GM12892 (cell line): ENCODE data around the gene SMPD3.

Experiments
- DNase-seq: peaks from one replicate; pipeline ENCODE4 v3.0.0; 2011; ENCODE audit not compliant: insufficient read length
- FAIRE-seq: peaks from 2 replicates; lab custom pipeline; 2011; peaks lifted over from hg19 to GRCh38; lab: Jason Lieb, UNC
- POLR2A ChIP-seq: IDR thresholded peaks from 2 replicates; pipeline ENCODE4 v1.6.1; 2011; ENCODE audit warnings: low read depth, low read length, control low read depth
- POLR2AphosphoS5 ChIP-seq: IDR thresholded peaks from 2 replicates; pipeline ENCODE4 v1.6.1; 2011; ENCODE audit warnings: low read depth, low read length, control low read depth
- TAF1 ChIP-seq: IDR thresholded peaks from 2 replicates; pipeline ENCODE4 v1.6.1; 2011; ENCODE audit warnings: low read depth, mild to moderate bottlenecking, control low read depth, low read length, borderline replicate concordance

The SMPD3 gene

DNA sequence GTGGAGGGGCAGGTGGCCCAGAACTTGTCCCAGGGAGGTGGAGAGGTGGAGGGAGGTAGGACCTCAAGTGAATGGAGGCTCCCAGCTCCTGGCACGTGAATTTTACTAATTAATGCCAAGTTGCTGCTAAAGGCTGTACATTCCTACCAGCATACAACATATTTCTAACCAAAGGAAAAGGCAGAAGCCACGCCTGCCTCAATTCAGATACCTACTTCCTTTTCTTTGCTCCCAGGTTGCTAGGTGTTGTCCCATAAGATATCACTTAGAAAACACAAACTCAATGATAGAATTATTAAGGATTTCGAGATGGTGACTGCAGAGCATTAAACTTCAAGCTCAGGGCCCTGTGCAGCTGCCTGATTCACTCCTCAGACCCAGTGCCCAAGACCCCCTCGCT, 20.5 kb upstream of the SMPD3 start:
- FAIRE-seq: no peak
- DNase-seq: no peak
- TF ChIP-seq POLR2AphosphoS5: no peak
- no peak for TF ChIP-seq POLR2A
- no peak for TF ChIP-seq TAF1

DNA sequence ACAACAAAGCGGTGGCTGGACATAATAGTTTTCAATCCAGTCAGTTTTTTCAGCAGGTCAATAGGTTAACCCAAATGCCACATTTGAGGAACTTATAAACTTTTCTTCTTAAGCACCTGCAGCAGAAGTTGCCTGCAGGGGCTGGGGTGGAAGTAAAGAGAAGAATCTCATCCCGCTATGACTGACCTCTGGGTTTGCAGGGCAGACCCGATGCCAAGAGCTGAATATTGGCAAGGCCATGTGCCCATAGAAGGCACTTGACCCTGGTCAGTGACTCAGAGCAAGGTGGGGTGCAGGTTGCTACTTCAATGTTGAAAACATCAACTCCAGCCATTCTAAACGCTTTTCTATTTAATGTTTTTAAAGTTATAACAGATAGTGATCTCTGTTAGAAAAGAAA, 17.9 kb upstream of the SMPD3 start:
- DNase-seq (no peak), FAIRE-seq (no peak)
- TF ChIP-seq POLR2AphosphoS5 (no peak), POLR2A (no peak), TAF1 (no peak)

DNA sequence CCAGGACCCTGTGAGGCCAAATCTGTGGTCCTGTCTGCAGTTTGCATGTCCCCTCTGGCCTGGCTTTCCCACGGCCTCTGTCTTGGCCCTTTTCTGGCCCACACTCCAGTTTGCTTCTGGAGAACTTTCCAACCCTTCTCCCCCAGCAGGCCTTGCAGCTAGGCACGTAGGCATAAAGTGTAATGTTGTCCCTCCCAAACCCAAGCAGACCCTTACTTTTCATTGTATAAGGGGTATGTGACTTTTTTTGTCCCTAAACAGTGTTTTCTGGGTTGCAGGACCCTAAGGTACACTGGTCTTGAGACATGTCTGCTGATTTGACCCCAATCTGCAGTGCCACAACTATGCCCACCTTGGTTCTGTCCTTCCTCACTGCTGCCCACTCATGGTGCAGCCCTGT, 15.6 kb upstream of the SMPD3 start:
- TF ChIP-seq POLR2A: no peak
- no peak for TF ChIP-seq TAF1
- no peak for TF ChIP-seq POLR2AphosphoS5

DNA sequence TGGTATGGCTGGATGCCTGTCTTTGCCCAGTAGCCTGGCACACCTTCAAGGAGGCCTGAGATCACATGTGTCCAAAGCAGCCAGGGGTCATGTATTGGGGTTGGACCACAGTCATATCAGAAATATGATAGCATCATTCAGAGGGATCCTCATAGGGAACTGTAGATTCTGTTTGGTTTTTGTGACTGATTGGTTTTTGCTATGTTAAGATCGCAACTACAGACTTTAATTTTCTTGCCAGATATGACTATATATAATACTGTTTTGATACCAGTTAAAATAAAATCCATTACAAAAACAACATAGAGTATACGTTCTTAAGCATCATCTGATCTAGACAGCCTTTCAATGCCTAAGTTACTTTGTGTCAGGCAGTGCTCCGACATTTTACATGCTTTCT, 11.8 kb upstream of the SMPD3 start:
- TF ChIP-seq POLR2AphosphoS5 (no peak), POLR2A (no peak), TAF1 (no peak)
- FAIRE-seq: peak; percentile 30
- DNase-seq: no peak

More for the DNA sequence above, 15.6 kb upstream of the SMPD3 start:
- DNase-seq (no peak), FAIRE-seq (no peak)

DNA sequence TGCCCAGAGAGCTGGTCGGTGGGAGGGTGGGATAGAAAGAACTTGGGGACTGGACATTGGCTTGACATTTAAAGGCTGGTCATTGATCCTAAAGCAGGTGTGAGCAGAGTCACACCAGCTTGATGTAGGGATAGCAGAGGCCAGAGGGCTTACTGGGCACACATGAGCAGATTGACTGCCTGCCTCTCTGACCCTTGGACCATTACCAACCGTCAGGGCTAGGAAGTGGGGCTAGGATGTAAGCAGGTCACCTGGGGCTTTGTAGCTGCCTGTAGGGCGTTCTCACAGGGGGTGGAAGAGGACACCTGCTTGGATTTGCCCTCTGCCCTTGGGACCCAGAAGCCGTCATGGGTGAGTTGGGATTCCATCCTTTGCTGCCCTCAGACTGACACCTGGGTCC, 11.1 kb upstream of the SMPD3 start:
- no peak for TF ChIP-seq POLR2AphosphoS5
- TF ChIP-seq POLR2A: no peak
- TF ChIP-seq TAF1: no peak
- no peak for FAIRE-seq
- no peak for DNase-seq

DNA sequence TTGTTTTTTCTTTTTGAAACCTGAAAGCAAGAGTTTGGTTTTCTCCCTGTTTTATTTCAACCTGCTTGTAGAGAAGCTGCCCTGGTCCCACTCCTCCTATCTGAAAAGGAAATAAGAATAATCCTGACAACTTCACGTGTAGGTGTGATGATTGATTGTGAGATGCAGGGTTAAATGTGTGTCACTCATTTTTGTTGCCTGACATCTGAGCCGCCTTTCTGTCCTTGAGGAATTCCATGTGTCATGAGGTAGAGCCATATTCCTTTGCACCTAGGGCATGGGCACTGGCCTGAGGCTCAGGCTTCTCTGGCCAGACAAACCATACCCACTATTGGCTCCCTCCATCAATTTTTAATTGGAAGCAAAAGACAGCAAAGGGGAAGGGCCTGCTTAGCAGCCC, 10.2 kb upstream of the SMPD3 start:
- TF ChIP-seq TAF1 (no peak), POLR2A (no peak), POLR2AphosphoS5 (no peak)
- FAIRE-seq (no peak), DNase-seq (no peak)

DNA sequence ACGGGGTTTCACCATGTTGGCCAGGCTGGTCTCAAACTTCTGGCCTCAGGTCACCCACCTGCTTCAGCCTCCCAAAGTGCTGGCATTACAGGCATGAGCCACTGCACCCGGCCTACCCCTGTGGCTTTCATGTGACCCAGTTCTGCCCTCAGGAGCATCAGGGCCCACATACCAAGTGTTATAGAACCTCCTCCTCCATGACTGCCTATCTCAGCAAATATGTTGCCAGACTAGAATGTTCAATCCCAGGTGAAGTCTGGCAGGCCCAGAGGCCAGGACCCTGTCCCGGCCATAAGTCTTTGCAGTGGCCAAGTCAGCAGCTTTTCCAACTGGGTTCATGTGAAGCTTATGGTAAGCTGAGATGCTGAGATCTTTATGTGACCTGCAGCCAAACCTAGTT, 9.8 kb upstream of the SMPD3 start:
- no peak for TF ChIP-seq POLR2AphosphoS5
- no peak for FAIRE-seq
- DNase-seq: no peak

DNA sequence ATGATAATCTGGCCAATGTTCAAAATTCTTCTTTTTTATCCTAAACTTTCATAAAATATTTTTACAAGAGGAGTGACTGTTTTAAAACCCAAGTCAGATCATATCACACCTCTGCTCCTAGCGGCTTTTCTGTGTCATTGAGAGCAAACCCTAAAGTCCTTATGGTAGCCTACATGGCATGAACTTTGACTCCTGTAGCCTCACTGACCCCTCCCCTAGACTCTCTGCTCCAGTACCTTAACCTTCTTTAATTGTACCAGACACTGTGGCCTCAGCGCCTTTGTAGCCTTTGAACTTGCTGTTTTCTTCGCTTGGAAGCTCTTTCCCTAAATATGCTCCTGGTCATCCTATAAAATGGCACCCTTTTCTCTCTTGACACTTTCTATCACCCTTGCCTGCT, 7.3 kb upstream of the SMPD3 start:
- TF ChIP-seq POLR2AphosphoS5 (no peak), POLR2A (no peak), TAF1 (no peak)
- FAIRE-seq: no peak
- no peak for DNase-seq

DNA sequence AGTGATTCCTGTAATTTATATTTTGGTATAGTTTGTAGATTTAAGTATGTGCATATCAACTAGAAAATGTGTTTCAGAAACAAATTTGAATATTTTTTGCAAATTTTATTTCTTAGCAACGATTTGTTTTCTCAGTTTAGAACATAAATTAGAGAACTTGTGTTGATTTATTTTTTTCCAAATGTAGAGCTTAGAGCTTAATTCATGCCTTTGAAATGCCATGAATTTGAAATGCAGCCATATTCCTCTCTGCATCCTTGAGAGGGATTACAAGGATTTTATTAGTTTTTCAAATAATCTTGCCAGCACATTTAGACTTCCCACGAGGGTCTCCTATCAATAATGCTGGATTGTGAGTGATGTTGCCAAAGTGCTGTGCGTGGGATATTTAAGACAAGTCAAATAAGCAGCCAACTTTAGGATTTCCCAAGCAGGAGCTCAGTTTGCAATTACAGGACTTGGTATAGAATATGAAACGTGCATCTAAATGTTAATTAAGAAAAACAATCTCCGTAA, 6.7 kb upstream of the SMPD3 start:
- DNase-seq (no peak), FAIRE-seq (no peak)
- no peak for TF ChIP-seq POLR2AphosphoS5
- no peak for TF ChIP-seq POLR2A
- no peak for TF ChIP-seq TAF1

DNA sequence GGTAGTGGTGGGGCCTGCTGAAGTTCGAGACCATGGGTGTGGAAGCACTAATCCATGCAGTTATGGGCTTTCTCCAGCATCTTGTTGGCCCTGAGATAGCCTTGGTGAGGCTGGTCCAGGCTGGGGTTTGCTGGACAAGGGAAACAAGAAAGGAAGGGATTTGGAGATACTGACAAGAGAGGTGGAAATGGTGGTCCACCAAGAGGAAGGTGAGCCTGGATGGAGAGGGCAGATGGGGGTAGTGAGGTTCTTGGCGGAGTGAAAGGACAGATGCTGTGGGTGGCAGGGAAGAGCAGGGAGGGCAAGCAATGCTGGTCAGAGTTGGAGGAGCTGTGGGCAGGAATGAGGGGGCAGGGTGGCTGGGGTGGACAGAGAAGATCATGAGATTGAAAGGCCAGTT, 5.5 kb upstream of the SMPD3 start:
- TF ChIP-seq POLR2AphosphoS5: no peak
- FAIRE-seq: no peak

DNA sequence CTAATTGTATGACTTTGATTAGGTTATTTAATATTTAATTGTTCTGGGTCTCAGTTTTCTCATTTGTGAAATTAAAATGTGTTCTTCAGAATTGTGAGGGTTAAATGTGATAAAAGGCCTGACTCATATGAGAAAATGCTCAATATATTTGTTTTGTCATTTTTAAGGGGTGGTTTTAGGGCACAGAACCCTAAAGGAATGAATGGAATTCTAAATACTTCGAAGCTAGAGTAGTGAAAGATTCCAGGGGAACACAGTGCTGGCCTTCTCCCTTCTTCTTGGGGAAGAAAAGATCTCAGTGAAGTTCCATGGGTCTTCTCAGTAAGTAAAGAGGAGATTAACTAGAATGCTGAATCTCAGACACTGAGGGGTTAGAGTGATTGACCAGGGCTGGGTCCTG, 3.9 kb upstream of the SMPD3 start:
- no peak for DNase-seq
- TF ChIP-seq POLR2A: no peak
- TF ChIP-seq TAF1: no peak
- no peak for TF ChIP-seq POLR2AphosphoS5
- no peak for FAIRE-seq

More for the DNA sequence above, 5.5 kb upstream of the SMPD3 start:
- DNase-seq: no peak

DNA sequence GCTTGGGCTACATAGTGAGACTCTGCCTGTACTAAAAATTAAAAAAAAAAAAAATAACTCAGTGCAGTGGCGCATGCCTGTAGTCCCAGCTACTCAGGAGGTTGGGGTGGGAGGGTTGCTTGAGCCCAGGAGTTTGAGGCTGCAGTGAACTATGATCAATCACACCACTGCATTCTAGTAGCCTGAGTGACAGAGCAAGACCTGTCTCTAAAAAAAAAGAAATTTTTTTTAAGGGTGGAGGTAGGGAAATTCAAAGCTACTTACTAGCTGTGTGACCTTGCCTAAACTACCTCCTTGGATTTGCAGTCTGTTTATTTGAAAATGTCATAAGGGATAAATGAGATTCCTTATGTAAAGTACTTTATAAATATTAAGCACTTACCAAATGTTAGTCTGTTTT, 3.4 kb upstream of the SMPD3 start:
- TF ChIP-seq POLR2AphosphoS5 (no peak), TAF1 (no peak), POLR2A (no peak)
- DNase-seq: no peak
- no peak for FAIRE-seq

DNA sequence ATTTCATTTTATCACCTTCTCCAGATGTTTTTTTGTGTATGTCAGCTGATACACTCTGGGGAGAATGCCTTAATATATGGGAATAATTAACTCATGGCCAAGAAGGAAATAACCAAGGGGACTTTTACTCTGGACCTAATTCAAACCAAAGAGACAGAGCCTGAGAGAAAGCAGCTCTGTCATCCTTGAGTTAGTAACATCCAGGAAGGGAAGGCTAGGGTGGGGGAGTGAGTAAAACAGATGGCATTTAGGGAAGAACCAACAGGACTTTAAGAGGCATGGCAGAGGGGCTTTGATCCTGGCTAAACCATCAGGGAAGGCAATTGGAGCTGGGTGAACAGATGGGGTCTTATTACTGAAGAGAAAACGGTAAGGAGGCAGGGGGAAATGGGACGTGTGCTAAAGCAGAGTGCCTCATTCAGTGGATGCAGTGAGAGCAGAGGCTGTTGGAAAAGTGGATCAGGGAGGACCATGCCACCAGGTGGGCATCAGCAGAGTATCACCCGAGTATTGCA, 2.5 kb upstream of the SMPD3 start:
- TF ChIP-seq POLR2AphosphoS5 (no peak), POLR2A (no peak), TAF1 (no peak)
- DNase-seq (no peak), FAIRE-seq (no peak)
